ENCODE measurements around the gene POLR2M.

DNA sequence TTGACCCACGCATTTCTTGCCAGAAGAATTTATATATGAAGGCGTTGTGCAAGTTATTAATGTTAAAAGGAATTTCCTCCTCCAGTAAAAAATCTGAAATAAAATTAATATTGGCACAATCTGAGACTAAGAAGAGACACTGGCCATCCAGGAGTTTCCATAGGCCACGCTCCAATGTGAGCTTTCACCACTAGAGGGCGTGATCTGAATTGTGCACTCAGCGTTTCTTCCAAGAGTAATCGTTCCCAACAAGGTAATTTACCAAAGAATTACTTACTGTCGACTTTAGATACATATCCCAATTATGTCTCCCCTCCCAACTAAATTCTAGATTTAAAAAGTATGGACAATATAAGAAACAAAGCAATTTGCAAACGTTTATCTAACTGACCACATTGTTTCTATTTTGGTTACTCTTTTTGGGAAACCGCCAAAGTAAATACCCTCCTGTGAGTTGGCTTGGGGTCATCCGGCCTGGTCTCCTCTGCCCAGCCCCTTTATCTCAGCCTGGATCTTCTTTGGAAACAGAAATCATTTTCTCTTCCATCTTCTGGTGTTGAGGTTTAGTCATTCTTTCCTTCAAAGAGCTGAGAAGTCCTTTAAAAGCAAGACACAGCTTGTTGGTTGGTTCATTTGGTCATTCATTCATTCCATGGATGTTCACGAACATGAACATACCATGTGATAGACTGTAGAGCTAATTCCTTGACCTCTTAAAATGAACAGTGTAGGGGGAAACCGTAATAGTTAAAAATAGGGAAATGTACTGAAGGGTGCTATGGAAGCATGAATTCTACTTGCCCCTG lies 26.2 kb downstream of the POLR2M start:
- TF ChIP-seq, protein P1, sequence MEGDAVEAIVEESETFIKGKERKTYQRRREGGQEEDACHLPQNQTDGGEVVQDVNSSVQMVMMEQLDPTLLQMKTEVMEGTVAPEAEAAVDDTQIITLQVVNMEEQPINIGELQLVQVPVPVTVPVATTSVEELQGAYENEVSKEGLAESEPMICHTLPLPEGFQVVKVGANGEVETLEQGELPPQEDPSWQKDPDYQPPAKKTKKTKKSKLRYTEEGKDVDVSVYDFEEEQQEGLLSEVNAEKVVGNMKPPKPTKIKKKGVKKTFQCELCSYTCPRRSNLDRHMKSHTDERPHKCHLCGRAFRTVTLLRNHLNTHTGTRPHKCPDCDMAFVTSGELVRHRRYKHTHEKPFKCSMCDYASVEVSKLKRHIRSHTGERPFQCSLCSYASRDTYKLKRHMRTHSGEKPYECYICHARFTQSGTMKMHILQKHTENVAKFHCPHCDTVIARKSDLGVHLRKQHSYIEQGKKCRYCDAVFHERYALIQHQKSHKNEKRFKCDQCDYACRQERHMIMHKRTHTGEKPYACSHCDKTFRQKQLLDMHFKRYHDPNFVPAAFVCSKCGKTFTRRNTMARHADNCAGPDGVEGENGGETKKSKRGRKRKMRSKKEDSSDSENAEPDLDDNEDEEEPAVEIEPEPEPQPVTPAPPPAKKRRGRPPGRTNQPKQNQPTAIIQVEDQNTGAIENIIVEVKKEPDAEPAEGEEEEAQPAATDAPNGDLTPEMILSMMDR (IDR thresholded peaks at IDR 0.05 in 4 of 5, conservative IDR thresholded peaks at IDR 0.05 in 1 of 5), result peak; percentile 58 to 87 (median 65)
- no peak for TF ChIP-seq POLR2A (IDR thresholded peaks at IDR 0.05)
